ENCODE measurements around the gene PRKD2. TPM values are rescaled to one million over a fixed set of nuclear protein-coding genes. Genes with fewer than 3 reads are reported as not detected.

Gene PRKD2
- total RNA-seq, 1 experiment from 2014 or later = 45.1 TPM

DNA sequence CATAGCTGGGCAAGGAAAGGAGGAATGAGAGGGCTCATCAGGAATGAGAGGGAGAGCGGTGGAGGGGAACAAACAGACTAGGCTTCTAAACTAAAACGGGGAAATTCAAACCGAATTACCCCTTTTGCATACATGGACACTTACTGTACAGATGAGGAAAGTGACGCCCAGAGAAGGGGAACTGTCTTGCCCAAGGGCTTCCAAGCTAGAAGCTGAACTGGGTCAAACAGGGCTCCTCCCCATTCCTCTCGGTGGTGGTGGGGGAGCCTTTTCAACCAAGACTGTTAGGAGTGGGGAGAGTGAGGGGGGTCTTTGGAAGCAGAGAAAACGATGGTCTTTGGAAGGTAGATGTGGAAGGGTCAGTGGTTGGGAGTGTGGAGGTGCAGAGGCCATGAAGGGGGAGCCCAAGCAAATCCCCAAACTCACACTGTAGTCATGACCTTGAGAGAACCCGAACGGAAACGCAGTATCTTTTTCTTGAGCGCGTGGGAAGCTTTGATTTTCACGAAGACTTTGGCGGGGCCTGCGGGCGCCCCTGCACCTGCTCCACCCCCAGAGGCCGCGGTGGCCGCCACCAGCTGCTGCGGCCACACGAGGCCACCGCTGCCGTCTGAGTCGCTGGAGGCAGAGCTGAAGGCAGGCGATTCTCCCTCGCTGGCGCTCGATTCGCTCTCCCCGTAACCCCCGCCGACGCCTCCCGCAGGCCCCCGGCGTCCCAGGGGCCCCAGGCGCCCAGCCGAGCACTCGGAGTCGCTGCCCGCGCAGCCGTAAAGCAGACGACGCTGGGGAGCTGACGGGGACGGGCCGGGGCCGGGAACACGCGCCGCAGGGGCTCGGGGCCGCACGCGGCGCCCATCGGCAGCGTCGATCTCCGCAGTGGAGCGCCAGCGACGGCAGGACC lies 68.6 kb downstream of the PRKD2 start:
- no peaks in the 10 kb centered on the region for H3K27me3 ChIP-seq (replicated peaks; ENCODE audit: insufficient read depth, low read depth, low read length, poor library complexity)
- CTCF ChIA-PET = no interaction called here

GRCh38 chr19:46646402-46646801 lies 70.5 kb downstream of the PRKD2 start:
- CTCF ChIA-PET = no interaction called here
- no peak for TF ChIP-seq CTCF (conservative IDR thresholded peaks at IDR 0.05; ENCODE audit: low read depth, low read length)
- TF ChIP-seq EZH2 (IDR thresholded peaks at IDR 0.05; ENCODE audit: borderline replicate concordance, low read depth, low read length, poor library complexity, severe bottlenecking) = no peak
- BruUV-seq (replicated peaks) = no TSS peak
- intact Hi-C loops (cut with micrococcal nuclease; ENCODE audit: unreplicated experiment) = no loop called here
- POLR2A ChIA-PET (ENCODE audit: low non-redundant PET) = no interaction called here
- Histone ChIP-seq H3K4me3 (ENCODE audit: low read depth, low read length, poor library complexity, severe bottlenecking) (no peak overlapping the region), H3K4me1 (ENCODE audit: insufficient read depth, low read length, poor library complexity, severe bottlenecking) (no peaks in the 10 kb centered on the region), H3K27me3 (replicated peaks; ENCODE audit: insufficient read depth, low read depth, low read length, poor library complexity) (no peaks in the 10 kb centered on the region), H3K36me3 (ENCODE audit: insufficient read depth, low read length, poor library complexity, severe bottlenecking) (no peaks in the 10 kb centered on the region), H3K9me3 (ENCODE audit: low read depth, low read length, poor library complexity, severe bottlenecking) (no peaks in the 10 kb centered on the region), H3K27ac (ENCODE audit: low read depth, low read length, poor library complexity, severe bottlenecking) (no peak overlapping the region)
- DNase-seq (ENCODE audit: low spot score) = no peak

More for the DNA sequence above, 68.6 kb downstream of the PRKD2 start:
- H3K9me3 ChIP-seq (ENCODE audit: low read depth, low read length, poor library complexity, severe bottlenecking) = no peaks in the 10 kb centered on the region
- H3K4me1 ChIP-seq (ENCODE audit: insufficient read depth, low read length, poor library complexity, severe bottlenecking) = no peaks in the 10 kb centered on the region
- H3K36me3 ChIP-seq (ENCODE audit: insufficient read depth, low read length, poor library complexity, severe bottlenecking) = no peaks in the 10 kb centered on the region
- POLR2A ChIA-PET (ENCODE audit: low non-redundant PET) = no interaction called here
- DNase-seq (ENCODE audit: low spot score) = no peak
- intact Hi-C loops (cut with micrococcal nuclease; ENCODE audit: unreplicated experiment) = no loop called here
- H3K27ac ChIP-seq (ENCODE audit: low read depth, low read length, poor library complexity, severe bottlenecking) = no peak overlapping the region
- no peak overlapping the region for H3K4me3 ChIP-seq (ENCODE audit: low read depth, low read length, poor library complexity, severe bottlenecking)
- TF ChIP-seq EZH2 (IDR thresholded peaks at IDR 0.05; ENCODE audit: borderline replicate concordance, low read depth, low read length, poor library complexity, severe bottlenecking) (no peak), CTCF (conservative IDR thresholded peaks at IDR 0.05; ENCODE audit: low read depth, low read length) (no peak)
- no TSS peak for BruUV-seq (replicated peaks)

GRCh38 chr19:46644720-46645119 lies 72.2 kb downstream of the PRKD2 start:
- no peak for DNase-seq (ENCODE audit: low spot score)
- ChIA-PET POLR2A (ENCODE audit: low non-redundant PET) (interaction anchor here (0.6 kb wide), 1 partner anchor 53 kb away, joined by 3 read pairs; no protein-coding TSS in a partner anchor), CTCF (no interaction called here)
- BruUV-seq (replicated peaks) = no TSS peak
- Histone ChIP-seq H3K36me3 (ENCODE audit: insufficient read depth, low read length, poor library complexity, severe bottlenecking) (no peaks in the 10 kb centered on the region), H3K4me3 (ENCODE audit: low read depth, low read length, poor library complexity, severe bottlenecking) (no peak overlapping the region), H3K4me1 (ENCODE audit: insufficient read depth, low read length, poor library complexity, severe bottlenecking) (peaks cover under 1% of the 10 kb centered on the region), H3K27ac (ENCODE audit: low read depth, low read length, poor library complexity, severe bottlenecking) (no peak overlapping the region), H3K27me3 (replicated peaks; ENCODE audit: insufficient read depth, low read depth, low read length, poor library complexity) (no peaks in the 10 kb centered on the region), H3K9me3 (ENCODE audit: low read depth, low read length, poor library complexity, severe bottlenecking) (no peaks in the 10 kb centered on the region)
- TF ChIP-seq CTCF (conservative IDR thresholded peaks at IDR 0.05; ENCODE audit: low read depth, low read length) (no peak), EZH2 (IDR thresholded peaks at IDR 0.05; ENCODE audit: borderline replicate concordance, low read depth, low read length, poor library complexity, severe bottlenecking) (no peak)
- intact Hi-C loops (cut with micrococcal nuclease; ENCODE audit: unreplicated experiment) = no loop called here

Data from A673 (cell line).